ENCODE results near the gene CACTIN.

CACTIN gene

DNA sequence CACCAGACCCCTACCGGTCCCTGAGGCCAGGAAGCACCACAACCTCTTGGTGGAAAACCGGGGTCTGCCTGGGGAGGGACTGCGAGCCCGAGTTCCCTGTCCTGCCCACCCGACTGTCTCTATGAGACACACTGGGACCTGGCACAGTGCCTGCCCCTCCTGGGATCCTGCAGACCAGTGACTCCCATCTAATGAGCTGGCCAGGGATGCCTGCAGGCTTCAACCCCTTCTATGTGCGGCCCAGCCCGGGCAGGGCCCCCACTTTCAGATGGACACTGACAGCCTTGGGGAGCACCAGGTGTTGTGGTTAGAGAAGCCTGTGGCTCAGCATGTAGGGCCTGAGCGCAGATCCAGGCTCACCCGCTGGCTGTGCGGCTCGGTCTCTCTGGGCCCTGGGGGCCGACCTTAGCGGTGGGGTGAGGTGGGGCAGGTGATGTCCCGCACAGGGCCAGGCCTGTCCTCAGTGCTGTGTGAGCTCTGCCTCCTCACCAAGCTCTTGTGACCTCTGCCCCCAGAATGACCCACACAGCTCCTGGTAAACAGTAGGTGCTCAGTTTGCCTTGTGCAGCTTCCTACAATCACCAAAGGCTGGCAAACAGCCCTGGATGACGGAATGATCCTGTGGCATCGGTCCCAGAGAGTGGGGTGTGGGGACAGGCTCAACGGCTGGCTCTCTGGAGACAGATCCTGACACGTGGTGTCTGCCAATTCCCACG is 17.9 kb upstream of the CACTIN start:
- no peak for TF ChIP-seq CTCF (IDR thresholded peaks at IDR 0.05; ENCODE audit: control insufficient read depth, extremely low read depth, insufficient read depth)
- peak; percentile 71 for DNase-seq (ENCODE audit: low read depth)
- H3K4me3 ChIP-seq (ENCODE audit: low read depth, low read length), result no peak overlapping the region

DNA sequence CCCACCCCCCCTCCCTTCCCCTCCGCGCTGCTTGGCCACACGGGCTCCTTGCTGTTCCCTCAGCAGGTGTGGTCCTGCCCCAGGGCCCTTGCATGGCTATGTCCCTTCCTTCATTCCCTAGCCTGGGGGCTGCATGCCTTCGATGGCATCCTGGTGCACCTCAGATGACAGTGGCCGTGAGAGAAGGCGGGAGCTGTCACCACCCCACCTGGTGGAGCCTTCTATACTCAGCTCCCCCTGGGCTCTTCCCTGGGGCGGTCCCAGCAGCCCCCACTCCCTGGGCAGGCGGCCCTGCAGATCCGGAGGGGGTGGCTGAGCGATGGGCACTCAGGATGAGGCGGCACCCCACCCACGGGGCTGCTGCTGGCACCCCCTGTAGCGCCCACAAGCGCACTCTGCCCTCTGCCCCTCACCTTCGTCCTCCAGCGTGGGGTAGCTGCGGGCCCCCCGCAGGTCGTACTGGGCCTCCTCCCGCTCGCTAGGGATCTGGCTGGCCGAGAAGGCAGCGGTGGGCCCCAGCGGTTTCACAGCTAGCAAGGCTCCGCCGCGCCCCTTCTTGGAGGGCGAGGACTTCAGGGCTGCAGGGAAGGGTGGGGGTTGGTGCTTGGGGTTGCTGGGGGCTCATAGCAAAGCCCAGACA is 17.2 kb upstream of the CACTIN start:
- no peak for DNase-seq (ENCODE audit: low read depth)
- no peak for TF ChIP-seq CTCF (IDR thresholded peaks at IDR 0.05; ENCODE audit: control insufficient read depth, extremely low read depth, insufficient read depth)
- H3K4me3 ChIP-seq (ENCODE audit: low read depth, low read length), result no peak overlapping the region

DNA sequence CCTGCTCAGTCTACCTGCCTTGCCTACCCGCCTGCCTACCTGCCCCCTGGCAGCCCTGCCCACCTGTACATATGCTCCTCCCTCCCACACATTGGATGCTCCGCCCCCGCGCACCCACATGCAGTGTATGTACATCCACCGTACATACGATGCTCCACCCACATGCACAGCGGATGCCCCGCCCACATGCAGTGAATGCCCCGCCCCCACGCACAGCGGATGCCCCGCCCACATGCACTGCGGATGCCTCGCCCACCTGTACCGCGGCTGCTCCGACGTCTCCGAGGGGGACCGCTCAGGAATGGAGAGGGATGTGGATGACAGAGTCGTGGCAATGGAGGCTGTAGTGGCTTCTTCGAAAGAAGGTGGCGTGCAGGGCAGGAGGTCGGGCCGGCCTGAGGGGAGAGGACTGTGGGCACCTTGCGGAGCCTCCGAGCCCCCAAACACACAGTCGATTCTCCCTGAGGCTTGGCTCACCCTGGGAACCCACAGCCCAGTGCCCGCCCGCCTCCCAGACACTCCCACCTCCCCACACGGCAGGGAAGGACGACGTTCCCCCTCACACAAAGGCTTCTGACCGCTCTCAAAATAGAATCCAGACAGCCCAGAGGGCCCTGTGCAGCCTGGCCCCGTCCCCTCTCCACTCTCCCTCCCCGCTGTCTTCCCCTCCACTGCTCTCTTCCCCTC is 16.5 kb upstream of the CACTIN start:
- no peak for TF ChIP-seq CTCF (IDR thresholded peaks at IDR 0.05; ENCODE audit: control insufficient read depth, extremely low read depth, insufficient read depth)
- no peak for DNase-seq (ENCODE audit: low read depth)
- no peak overlapping the region for H3K4me3 ChIP-seq (ENCODE audit: low read depth, low read length)

DNA sequence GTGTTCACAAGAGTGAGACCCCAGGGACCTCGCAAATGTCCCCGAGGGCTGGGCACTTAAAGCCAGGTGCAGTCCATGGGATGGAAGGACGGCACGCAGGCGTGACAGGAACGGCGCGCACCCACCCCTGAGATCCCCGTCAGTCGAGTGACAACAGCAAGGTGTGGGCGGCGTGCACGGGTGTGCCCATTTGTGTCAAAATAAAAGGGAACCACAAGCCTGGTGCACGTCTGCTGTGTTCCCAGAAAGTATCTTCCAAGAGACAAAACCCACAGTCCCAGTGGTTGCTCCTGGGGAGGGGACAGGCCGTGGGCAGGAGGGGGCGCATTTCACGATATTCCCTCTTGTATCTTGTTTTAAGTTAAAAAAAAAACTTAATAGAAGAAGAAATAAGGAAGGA is 15.7 kb upstream of the CACTIN start:
- TF ChIP-seq CTCF (IDR thresholded peaks at IDR 0.05; ENCODE audit: control insufficient read depth, extremely low read depth, insufficient read depth), result no peak
- H3K4me3 ChIP-seq (ENCODE audit: low read depth, low read length), result no peak overlapping the region
- DNase-seq (ENCODE audit: low read depth), result no peak

GRCh38 chr19:3641515-3642269 is 15.1 kb upstream of the CACTIN start:
- no peak overlapping the region for H3K4me3 ChIP-seq (ENCODE audit: low read depth, low read length)
- no peak for TF ChIP-seq CTCF (IDR thresholded peaks at IDR 0.05; ENCODE audit: control insufficient read depth, extremely low read depth, insufficient read depth)
- DNase-seq (ENCODE audit: low read depth), result no peak

GRCh38 chr19:3639479-3639878 is 12.9 kb upstream of the CACTIN start:
- no peak overlapping the region for H3K4me3 ChIP-seq (ENCODE audit: low read depth, low read length)
- no peak for TF ChIP-seq CTCF (IDR thresholded peaks at IDR 0.05; ENCODE audit: control insufficient read depth, extremely low read depth, insufficient read depth)
- DNase-seq (ENCODE audit: low read depth), result no peak
